ENCODE data around the gene RAB5B.

The RAB5B gene

GRCh38 chr12:55969356-55969755 lies 4.5 kb upstream of the RAB5B start:
- peaks cover 10 to 52% of the 10 kb centered on the region in 2 experiments for H3K36me3 ChIP-seq (ENCODE audit: control insufficient read depth in 2 of 2, insufficient read depth in 1 of 2, low read length in 2 of 2)
- no peak overlapping the region for H3K27ac ChIP-seq (ENCODE audit: extremely low read depth, low read depth, low read length)
- H3K4me3 ChIP-seq (ENCODE audit: low read depth, low read length) = no peak overlapping the region
- H3K9me3 ChIP-seq (ENCODE audit: control insufficient read depth, insufficient read depth, low read depth, low read length) = no peaks in the 10 kb centered on the region
- TF ChIP-seq ZNF202 (tag by site-specific recombination; IDR thresholded peaks at IDR 0.05; ENCODE audit: borderline replicate concordance) (no peak), ZNF366 (tag by site-specific recombination; conservative IDR thresholded peaks at IDR 0.05) (0 out of 2 replicates have a peak, but pooled peaks have one; percentile 19)
- ChIA-PET POLR2A (interaction anchor here (0.6 to 0.8 kb wide), 2 partner anchors 37 to 342 kb away, joined by 4 to 5 read pairs; no protein-coding TSS in a partner anchor), CTCF (interaction anchor here (1.3 to 2.0 kb wide), 4 partner anchors 14 to 231 kb away, joined by 5 to 12 read pairs (median 8); partner anchors contain the start of gene SUOX)
- peaks cover 9% of the 10 kb centered on the region for H3K4me1 ChIP-seq (ENCODE audit: control insufficient read depth, insufficient read depth, low read length)

DNA sequence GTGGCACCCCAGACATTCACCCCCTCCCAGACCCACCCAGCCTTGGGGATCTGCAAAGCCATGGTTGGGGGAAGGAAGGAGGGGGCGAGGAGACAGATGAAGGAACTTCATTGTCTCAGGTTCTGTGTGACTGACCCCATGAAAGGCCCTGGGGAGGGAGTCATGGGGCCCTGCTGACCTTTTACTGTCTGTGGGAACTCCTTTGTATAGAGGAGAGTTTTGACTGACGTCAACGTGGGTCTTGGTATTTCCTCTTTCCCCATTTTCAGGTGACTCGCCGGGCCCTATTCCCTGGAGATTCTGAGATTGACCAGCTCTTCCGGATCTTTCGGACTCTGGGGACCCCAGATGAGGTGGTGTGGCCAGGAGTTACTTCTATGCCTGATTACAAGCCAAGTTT lies 3.1 kb upstream of the RAB5B start:
- CTCF ChIA-PET = interaction anchor here (0.6 to 1.1 kb wide), 3 partner anchors 25 to 1433 kb away, joined by 3 to 6 read pairs (median 4); no protein-coding TSS in a partner anchor
- Histone ChIP-seq H3K36me3 (ENCODE audit: control insufficient read depth in 2 of 2, insufficient read depth in 1 of 2, low read length in 2 of 2) (peaks cover 10 to 52% of the 10 kb centered on the region in 2 experiments), H3K9me3 (ENCODE audit: control insufficient read depth, insufficient read depth, low read depth, low read length) (no peaks in the 10 kb centered on the region), H3K4me1 (ENCODE audit: control insufficient read depth, insufficient read depth, low read length) (peaks cover 9% of the 10 kb centered on the region), H3K4me3 (ENCODE audit: low read depth, low read length) (no peak overlapping the region), H3K27ac (ENCODE audit: extremely low read depth, low read depth, low read length) (no peak overlapping the region)
- TF ChIP-seq ZNF423 (tag by site-specific recombination; IDR thresholded peaks at IDR 0.05) (no peak), ZBTB6 (tag by site-specific recombination; IDR thresholded peaks at IDR 0.05) (no peak), ZNF211 (tag by site-specific recombination; IDR thresholded peaks at IDR 0.05; ENCODE audit: low read depth) (no peak), ZNF335 (tag by site-specific recombination; conservative IDR thresholded peaks at IDR 0.05) (no peak), ZNF843 (tag by site-specific recombination; IDR thresholded peaks at IDR 0.05) (no peak), ZSCAN23 (tag by site-specific recombination; IDR thresholded peaks at IDR 0.05) (no peak), ZNF26 (tag by site-specific recombination; IDR thresholded peaks at IDR 0.05) (no peak), ZNF114 (tag by site-specific recombination; IDR thresholded peaks at IDR 0.05) (no peak), REST (tag by site-specific recombination; IDR thresholded peaks at IDR 0.05) (no peak), ZNF350 (tag by site-specific recombination; IDR thresholded peaks at IDR 0.05) (no peak), GFI1B (tag by site-specific recombination; IDR thresholded peaks at IDR 0.05) (no peak), OSR2 (tag by site-specific recombination; IDR thresholded peaks at IDR 0.05) (no peak)
- TF ChIP-seq, protein P1, sequence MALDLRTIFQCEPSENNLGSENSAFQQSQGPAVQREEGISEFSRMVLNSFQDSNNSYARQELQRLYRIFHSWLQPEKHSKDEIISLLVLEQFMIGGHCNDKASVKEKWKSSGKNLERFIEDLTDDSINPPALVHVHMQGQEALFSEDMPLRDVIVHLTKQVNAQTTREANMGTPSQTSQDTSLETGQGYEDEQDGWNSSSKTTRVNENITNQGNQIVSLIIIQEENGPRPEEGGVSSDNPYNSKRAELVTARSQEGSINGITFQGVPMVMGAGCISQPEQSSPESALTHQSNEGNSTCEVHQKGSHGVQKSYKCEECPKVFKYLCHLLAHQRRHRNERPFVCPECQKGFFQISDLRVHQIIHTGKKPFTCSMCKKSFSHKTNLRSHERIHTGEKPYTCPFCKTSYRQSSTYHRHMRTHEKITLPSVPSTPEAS (tag by site-specific recombination; IDR thresholded peaks at IDR 0.05) = no peak
- POLR2A ChIA-PET = interaction anchor here (1.0 kb wide), 1 partner anchor 25 kb away, joined by 3 read pairs; no protein-coding TSS in a partner anchor
